ENCODE data around the gene FBXO30.

FBXO30 gene

DNA sequence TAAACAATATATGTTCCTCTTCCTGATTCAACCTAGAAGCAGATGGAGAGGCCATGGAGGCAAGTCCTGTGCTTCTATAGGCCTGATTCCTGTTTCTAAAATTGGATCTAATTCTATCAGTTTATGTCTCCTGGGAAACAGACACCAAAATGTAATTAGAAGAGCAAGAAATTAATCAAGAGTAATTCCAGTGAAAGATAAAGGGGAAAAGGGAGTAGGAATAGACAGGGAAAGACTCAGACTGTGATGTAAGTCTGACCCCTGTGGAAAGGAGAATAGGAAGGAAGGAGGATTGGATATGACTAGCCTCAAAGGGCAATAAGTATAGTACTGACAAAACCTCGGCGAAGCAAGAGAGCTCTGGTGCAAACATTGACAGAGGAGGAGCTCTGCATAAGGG lies 33.9 kb upstream of the FBXO30 start:
- peak; percentile 66 for DNase-seq
- Histone ChIP-seq H3K4me1 (peaks cover 52% of the 10 kb centered on the region), H3K9me3 (no peaks in the 10 kb centered on the region), H3K27me3 (no peaks in the 10 kb centered on the region), H3K4me3 (ENCODE audit: low read depth, low read length) (no peak overlapping the region), H3K36me3 (no peaks in the 10 kb centered on the region)
- peak; percentile 9; the same call in 1 of the 2 replicates for TF ChIP-seq CTCF (IDR thresholded peaks at IDR 0.05; ENCODE audit: low read depth, low read length)

DNA sequence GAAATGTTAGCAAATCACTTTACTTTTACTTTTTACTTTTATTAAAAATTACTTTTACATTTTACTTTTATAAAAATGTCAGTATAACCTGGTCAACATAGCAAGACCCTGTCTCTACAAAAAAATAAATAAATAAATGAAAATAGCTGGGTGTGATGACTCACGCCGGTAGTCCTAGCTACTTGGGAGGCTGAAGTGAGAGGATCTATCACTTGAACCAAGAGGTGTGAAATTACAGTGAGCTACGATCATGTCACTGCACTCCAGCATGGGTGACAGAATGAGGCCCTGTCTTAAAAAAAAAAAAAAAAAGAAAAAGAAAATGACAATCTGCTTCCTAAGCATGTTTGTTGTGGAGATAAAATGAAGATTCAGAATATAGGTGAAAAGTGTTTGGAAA lies 31.0 kb upstream of the FBXO30 start:
- Histone ChIP-seq H3K27me3 (no peaks in the 10 kb centered on the region), H3K36me3 (no peaks in the 10 kb centered on the region), H3K9me3 (no peaks in the 10 kb centered on the region), H3K4me1 (peaks cover 50% of the 10 kb centered on the region), H3K4me3 (ENCODE audit: low read depth, low read length) (no peak overlapping the region)
- no peak for TF ChIP-seq CTCF (IDR thresholded peaks at IDR 0.05; ENCODE audit: low read depth, low read length)
- DNase-seq, result no peak

DNA sequence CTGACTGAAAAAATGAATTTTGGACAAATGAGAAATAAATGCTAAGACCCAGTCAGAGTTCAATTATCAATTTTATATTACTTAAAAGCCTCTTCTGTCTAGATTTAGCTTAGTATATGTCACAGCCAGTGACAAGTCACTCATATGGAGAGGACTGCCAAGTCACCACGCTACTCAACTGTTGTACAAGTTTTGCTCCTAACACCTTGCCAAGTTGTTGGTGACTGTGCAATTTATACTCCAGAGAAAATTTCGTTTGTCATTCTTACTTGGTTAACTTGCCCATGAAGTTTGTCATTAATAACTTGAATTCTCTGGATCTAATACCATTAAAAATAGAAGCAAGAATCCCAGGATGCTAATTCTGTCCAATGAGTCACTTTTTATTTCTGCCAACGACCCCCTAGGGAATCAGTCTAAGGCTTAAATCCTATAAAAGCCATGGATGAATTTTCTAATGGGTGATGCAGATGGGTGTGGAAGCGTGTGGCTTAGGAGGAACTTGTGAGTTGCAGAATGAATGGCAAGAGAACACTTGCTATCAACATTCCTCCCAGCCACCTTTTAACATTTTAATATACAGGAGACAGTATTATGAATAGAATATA lies 30.4 kb upstream of the FBXO30 start:
- H3K36me3 ChIP-seq, result no peaks in the 10 kb centered on the region
- no peaks in the 10 kb centered on the region for H3K9me3 ChIP-seq
- H3K4me3 ChIP-seq (ENCODE audit: low read depth, low read length), result no peak overlapping the region
- DNase-seq, result no peak
- H3K27me3 ChIP-seq, result no peaks in the 10 kb centered on the region
- no peak for TF ChIP-seq CTCF (IDR thresholded peaks at IDR 0.05; ENCODE audit: low read depth, low read length)
- H3K4me1 ChIP-seq, result peaks cover 45% of the 10 kb centered on the region

DNA sequence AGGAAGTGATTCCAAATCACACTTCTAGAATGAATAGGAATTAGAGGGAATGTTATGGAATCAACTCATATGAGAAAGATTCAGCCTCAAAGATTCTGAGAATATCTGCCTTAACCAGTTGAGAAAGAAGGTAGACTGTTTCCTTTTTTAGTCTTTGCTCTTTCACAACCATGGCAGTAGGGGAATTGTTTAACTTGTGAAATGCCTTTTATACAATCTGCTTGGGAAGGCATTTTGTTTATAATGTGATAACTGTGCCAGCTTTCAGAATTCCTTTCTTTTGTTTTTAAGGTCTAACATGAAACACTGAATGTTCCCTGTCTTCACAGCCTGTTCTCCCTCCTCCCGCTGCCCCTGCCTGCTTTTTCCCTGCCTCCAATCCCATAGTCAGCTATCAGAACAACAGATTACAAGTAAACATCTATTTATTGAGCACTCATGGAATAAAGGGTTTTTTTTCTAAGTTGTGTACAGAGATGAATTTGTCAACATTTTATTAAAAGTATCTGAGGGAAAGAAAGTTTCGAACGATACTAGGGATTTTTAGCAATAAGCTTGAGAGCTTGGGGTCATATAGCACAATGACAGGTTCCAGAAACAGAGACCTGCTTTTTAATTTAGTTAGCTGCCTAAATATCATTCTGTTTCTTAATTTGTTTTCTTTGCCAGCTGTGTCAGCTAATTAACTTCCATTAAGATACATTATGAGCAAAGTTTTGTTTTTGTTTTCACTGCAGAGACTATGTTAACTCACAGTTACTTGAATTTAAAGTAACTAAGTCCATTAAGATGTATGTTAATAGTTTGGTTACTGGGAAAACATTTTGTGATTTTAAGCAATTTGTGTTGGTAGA lies 28.3 kb upstream of the FBXO30 start:
- TF ChIP-seq CTCF (IDR thresholded peaks at IDR 0.05; ENCODE audit: low read depth, low read length), result no peak
- peak overlapping the region; percentile 37 for H3K4me3 ChIP-seq (ENCODE audit: low read depth, low read length)
- H3K4me1 ChIP-seq, result peaks cover 31% of the 10 kb centered on the region
- no peaks in the 10 kb centered on the region for H3K27me3 ChIP-seq
- peak; percentile 29 for DNase-seq
- H3K36me3 ChIP-seq, result no peaks in the 10 kb centered on the region
- no peaks in the 10 kb centered on the region for H3K9me3 ChIP-seq

GRCh38 chr6:145841668-145842067 lies 27.1 kb upstream of the FBXO30 start:
- Histone ChIP-seq H3K27me3 (no peaks in the 10 kb centered on the region), H3K9me3 (no peaks in the 10 kb centered on the region), H3K4me3 (ENCODE audit: low read depth, low read length) (no peak overlapping the region), H3K4me1 (peaks cover 25% of the 10 kb centered on the region), H3K36me3 (no peaks in the 10 kb centered on the region)
- TF ChIP-seq CTCF (IDR thresholded peaks at IDR 0.05; ENCODE audit: low read depth, low read length), result no peak
- DNase-seq, result no peak

DNA sequence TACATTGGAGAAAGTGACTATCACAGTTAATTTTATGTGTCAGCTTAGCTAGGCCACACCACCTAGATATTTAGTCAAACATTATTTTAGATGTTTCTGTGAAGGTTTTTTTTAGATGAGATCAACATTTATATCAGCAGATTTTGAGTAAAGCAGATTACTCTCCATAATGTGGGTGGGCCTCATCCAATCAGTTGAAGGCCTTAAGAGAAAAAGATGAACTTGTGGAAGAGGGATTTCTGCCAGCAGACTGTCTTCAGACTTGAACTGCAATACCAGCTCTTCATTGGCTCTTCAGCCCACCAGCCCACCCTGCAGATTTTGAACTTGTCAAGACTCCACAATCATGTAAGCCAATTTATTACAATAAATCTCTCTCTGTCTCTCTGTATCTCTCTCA lies 25.1 kb upstream of the FBXO30 start:
- Histone ChIP-seq H3K36me3 (no peaks in the 10 kb centered on the region), H3K4me1 (peaks cover 21% of the 10 kb centered on the region), H3K27me3 (no peaks in the 10 kb centered on the region), H3K9me3 (no peaks in the 10 kb centered on the region), H3K4me3 (ENCODE audit: low read depth, low read length) (no peak overlapping the region)
- TF ChIP-seq CTCF (IDR thresholded peaks at IDR 0.05; ENCODE audit: low read depth, low read length), result no peak
- no peak for DNase-seq
